CD4-positive, alpha-beta T cell treated with Interleukin-10 for 1 hour (primary cell): Measurements from ENCODE around the gene KCNG2.

Experiments used
- DNase-seq: peaks from one replicate; pipeline ENCODE4 v3.0.0-alpha.2; 2020

Gene KCNG2

GRCh38 chr18:79912994-79913831, 115.5 kb downstream of the KCNG2 start:
- no peak for DNase-seq

- no peak for DNase-seq
These were observed 116.9 kb downstream of the KCNG2 start for GRCh38 chr18:79914614-79915160.

GRCh38 chr18:79915161-79916127, 117.7 kb downstream of the KCNG2 start:
- no peak for DNase-seq

GRCh38 chr18:79916128-79916494, 118.4 kb downstream of the KCNG2 start:
- no peak for DNase-seq

GRCh38 chr18:79916546-79917168, 118.9 kb downstream of the KCNG2 start:
- no peak for DNase-seq

- no peak for DNase-seq
These were observed 119.6 kb downstream of the KCNG2 start for GRCh38 chr18:79917169-79917852.

- no peak for DNase-seq
These were observed 120.3 kb downstream of the KCNG2 start for GRCh38 chr18:79917853-79918614.

GRCh38 chr18:79918615-79919011, 120.9 kb downstream of the KCNG2 start:
- no peak for DNase-seq

- DNase-seq, result no peak
These were observed 121.4 kb downstream of the KCNG2 start for GRCh38 chr18:79919089-79919488.

GRCh38 chr18:79921984-79922965, 124.5 kb downstream of the KCNG2 start:
- DNase-seq, result no peak

- DNase-seq, result no peak
These were observed 125.3 kb downstream of the KCNG2 start for GRCh38 chr18:79922971-79923411.

GRCh38 chr18:79923896-79924585, 126.3 kb downstream of the KCNG2 start:
- DNase-seq, result no peak

GRCh38 chr18:79924814-79925731, 127.3 kb downstream of the KCNG2 start:
- no peak for DNase-seq

GRCh38 chr18:79926306-79926705, 128.6 kb downstream of the KCNG2 start:
- DNase-seq, result no peak

- no peak for DNase-seq
These were observed 129.2 kb downstream of the KCNG2 start for GRCh38 chr18:79926715-79927606.

- no peak for DNase-seq
These were observed 130.1 kb downstream of the KCNG2 start for GRCh38 chr18:79927607-79928562.
